Measurements from ENCODE around the gene BLVRA.
"Not testable (repeated sequence)": the region's sequence is repeated elsewhere in the genome, so short reads cannot be mapped to it uniquely, and the experiment has no call there.

BLVRA gene

GRCh38 chr7:43769791-43770465 lies 11.4 kb downstream of the BLVRA start:
- DNase-seq = no peak

GRCh38 chr7:43771128-43771527 lies 12.6 kb downstream of the BLVRA start:
- DNase-seq = no peak

- no peak for DNase-seq
Observed at GRCh38 chr7:43771573-43771972, 13.1 kb downstream of the BLVRA start.

GRCh38 chr7:43773268-43773667 lies 14.8 kb downstream of the BLVRA start:
- DNase-seq = not testable (repeated sequence)

GRCh38 chr7:43775255-43775654 lies 16.8 kb downstream of the BLVRA start:
- not testable (repeated sequence) for DNase-seq

GRCh38 chr7:43778293-43779044 lies 20.0 kb downstream of the BLVRA start:
- not testable (repeated sequence) for DNase-seq

- no peak for DNase-seq
Observed at GRCh38 chr7:43779045-43779812, 20.7 kb downstream of the BLVRA start.

- no peak for DNase-seq
Observed at GRCh38 chr7:43781726-43782607, 23.5 kb downstream of the BLVRA start.

GRCh38 chr7:43782768-43783555 lies 24.5 kb downstream of the BLVRA start:
- no peak for DNase-seq

GRCh38 chr7:43784030-43784584 lies 25.6 kb downstream of the BLVRA start:
- DNase-seq = no peak

- DNase-seq = peak; percentile 72
Observed at GRCh38 chr7:43784585-43785087, 26.2 kb downstream of the BLVRA start.

- no peak for DNase-seq
Observed at GRCh38 chr7:43785420-43785819, 26.9 kb downstream of the BLVRA start.

GRCh38 chr7:43787771-43788170 lies 29.3 kb downstream of the BLVRA start:
- DNase-seq = no peak

- no peak for DNase-seq
Observed at GRCh38 chr7:43790006-43790405, 31.5 kb downstream of the BLVRA start.

GRCh38 chr7:43790834-43791233 lies 32.4 kb downstream of the BLVRA start:
- DNase-seq = no peak

GRCh38 chr7:43791665-43792064 lies 33.2 kb downstream of the BLVRA start:
- DNase-seq = no peak

GRCh38 chr7:43792471-43793150 lies 34.1 kb downstream of the BLVRA start:
- no peak for DNase-seq

GRCh38 chr7:43799605-43800004 lies 41.1 kb downstream of the BLVRA start:
- no peak for DNase-seq

GRCh38 chr7:43803865-43804264 lies 45.4 kb downstream of the BLVRA start:
- DNase-seq = no peak

- no peak for DNase-seq
Observed at GRCh38 chr7:43808410-43808809, 49.9 kb downstream of the BLVRA start.

All from activated effector memory CD4-positive, alpha-beta T cell treated with anti-CD3 and anti-CD28 coated beads, Interleukin-2, amount 50 U/mL, for 16 hours (primary cell).